NCI-H524 treated with DMSO at 0.1 percent for 48 hours (cell line): Measurements from ENCODE around the gene FYCO1.

ENCODE experiments used
- DNase-seq: peaks from one replicate; lab custom pipeline; 2025; lab: John Stamatoyannopoulos, UW

FYCO1 gene

DNA sequence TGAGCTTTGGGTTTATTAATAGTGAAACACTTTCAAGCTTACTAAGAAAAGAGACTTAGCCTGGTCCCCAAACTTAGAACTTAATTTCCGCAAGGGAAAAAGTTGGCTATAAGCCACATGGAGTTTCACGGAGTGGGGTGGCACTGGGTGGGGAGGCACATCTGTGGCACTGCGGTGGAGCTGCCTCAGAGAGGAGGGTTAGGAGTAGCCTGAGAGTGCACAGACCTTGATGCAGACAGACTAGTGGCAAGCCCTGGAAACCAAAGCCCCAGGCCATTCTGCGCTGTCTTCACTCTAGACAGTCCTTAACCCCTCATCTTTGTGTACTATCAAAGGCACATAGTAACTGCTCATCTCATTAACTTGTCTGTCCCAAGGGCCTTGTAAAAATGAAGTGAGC, 30.4 kb downstream of the FYCO1 start:
- no peak for DNase-seq

DNA sequence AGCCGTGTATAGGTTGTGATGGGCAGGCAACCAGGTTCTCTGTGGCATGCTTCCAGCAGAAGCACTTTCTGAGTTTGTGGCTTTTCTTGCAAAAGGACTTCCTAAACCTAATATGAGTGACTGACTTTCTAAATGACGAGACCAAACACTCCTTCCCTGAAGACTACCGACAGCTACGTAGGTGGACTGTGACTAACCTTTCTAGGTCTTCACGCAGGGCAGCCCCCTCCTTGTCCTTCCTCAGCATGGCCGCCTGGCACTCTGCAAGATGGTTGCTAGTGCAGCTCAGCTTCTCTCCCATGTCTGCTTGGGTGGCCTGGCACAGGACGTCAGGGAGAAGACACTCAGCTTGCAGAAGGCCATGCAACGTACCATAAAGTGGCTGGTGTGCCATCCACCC, 31.5 kb downstream of the FYCO1 start:
- no peak for DNase-seq

DNA sequence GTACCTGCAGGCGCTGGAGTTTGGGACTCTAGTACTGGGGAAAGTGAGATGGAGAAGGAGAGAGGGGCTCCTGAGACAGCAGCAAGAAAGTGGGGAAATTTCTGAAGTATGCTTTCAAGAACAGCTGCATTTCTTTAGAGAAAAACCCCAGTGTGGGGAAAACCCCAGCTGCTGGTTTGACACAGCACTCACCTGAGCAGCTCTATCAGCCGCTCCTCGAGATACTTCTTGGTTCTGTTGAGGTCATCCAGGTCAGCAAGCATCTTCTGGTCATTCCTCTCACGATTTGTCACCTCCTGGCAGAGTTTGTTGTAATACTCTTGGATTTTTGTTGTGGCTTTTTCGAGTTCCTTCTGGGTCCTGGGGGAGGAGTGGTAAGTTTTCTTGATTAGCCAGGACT, 33.6 kb downstream of the FYCO1 start:
- no peak for DNase-seq

DNA sequence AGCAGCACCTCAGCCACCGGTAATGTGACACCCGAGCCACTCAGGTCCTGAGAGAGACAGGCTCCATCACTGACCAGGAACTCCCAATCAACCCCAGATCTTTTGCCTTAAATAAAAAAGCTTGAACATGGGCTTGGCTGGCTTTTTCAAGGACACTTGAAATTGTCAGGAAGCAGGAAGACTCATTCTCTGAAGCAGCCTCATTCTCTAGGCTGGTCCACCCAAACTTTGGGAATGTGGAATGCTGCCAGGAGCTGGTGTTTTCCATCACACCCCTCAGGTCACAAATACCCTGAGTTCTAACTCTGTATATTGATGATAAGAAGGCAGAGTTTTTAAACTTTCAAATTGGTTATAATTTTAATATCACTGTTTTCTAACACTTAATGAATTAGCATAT, 35.3 kb downstream of the FYCO1 start:
- no peak for DNase-seq

DNA sequence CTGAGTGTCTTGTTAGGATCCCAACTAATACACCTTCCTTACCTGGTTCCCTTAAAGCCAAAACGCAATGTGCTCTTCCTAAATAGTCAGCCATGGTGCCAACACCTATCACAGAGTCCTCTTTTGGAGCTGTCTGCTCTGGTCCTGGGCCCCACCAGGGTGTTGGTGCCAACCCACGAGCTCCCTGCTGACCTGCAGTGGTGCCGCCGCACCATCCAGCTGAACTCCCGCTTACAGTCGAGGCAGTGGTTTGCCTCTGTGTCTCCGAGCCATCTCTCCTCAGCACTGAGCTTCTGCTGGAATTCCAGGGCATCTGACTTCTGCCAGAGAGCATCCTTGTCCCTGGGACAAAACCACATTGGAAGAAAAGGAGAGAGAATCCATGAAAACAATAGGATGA, 36.4 kb downstream of the FYCO1 start:
- DNase-seq, result no peak

DNA sequence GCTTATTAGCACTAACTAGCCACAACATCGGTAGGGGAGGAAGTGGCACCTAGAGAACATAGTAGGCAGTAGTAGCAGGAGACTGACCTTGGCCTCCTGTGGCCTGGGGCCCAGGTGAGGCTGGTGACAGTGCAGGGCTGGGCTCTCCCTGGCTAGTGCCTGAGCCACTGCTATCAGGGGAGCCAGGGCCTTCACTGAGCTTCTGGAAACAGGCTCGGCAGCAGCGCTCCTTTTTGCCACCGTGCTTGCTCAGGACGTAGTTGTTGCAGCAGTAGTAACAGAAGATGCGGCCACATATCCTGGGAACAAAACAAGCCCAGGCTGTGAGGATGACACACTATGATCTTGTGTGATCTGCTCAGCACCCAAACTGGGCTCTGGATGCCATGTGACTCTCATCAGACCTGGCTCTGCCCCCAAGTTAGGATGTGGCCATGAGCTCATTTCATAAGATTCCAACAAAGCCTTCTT, 37.3 kb downstream of the FYCO1 start:
- no peak for DNase-seq

DNA sequence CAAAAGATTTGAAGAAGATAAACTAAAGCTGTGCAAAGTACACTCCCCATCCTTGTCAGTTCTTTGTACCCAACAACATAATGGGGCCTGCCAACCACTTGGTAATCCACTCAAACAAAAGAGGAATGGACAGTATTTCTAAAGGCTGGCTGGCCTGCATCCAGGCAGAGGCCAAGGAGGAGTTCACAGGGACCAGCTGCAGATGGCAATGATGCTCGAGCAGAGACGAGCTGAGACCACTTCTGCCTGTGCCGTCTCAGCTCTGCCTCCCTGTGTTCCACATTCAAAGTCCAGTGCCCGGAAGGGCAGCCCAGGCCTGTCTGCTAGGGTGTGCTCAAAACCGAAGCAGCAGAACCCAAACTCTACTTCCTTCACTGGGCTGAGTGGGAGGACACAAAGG, 38.0 kb downstream of the FYCO1 start:
- DNase-seq, result no peak

DNA sequence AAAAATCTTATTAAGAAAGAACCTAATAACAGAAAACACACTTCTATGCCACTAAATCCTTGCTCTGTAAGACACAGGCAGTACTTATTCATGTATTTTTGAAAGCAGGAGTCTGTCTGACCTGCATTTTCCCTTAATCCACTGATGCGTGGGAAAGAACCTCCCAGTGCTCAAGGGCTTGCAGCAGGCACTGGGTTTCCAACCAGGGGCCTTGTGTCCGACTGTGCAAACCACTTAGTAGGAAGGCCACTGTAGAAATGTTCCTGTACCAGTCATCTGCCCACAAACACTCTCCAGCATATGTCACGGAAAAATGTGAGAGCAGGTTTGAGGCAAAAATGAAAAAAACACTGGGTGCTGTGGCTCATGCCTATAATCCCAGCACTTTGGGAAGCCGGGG, 39.9 kb downstream of the FYCO1 start:
- DNase-seq, result no peak

DNA sequence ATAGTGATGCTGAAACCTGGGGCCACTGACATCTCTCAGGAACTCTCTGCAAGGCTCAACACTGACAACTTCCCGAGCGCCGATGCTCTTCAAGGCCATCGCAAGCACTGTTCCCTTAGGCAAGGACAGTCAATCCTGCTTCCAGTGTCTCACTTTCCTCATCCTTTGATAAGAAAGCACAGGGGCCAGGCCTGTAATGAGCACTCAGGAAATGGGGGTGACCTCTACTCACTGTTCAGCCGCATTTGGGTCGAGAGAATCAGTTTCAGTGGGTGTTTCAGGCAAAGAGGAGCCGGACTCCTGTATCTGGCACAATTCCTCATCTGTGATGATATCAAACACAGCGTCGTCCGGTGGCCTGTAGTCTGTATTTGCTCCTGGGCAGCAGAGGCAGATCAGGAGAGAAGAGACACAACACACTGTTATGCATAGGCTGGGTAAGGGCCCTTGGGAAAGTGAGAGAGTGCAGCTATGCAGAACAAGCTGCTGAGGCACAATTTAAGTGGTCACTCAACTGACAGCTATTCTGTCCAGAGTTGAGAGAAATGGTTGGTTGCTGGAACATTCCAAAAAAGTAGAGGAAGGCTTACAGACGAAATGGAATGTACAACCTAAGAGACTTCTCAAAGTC, 40.5 kb downstream of the FYCO1 start:
- no peak for DNase-seq

DNA sequence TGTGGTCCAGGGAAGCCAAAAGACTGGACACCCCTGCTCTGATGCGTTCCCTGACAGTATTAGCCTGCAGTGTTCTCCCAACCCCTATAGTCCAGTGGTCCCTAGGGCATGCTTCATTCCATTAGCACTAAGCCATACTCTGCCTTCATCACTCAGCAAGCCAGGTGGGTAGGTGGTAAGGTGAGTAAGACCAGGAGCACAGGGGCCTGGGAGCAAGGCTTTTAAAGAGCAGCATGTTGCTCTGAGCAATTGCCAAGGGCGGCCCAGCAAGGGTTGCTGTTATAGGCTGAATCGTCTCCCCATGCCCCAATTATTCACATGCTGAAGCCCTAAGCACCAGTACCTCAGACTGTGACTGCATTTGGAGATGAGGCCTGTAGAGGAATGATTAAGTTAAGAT, 41.3 kb downstream of the FYCO1 start:
- no peak for DNase-seq

DNA sequence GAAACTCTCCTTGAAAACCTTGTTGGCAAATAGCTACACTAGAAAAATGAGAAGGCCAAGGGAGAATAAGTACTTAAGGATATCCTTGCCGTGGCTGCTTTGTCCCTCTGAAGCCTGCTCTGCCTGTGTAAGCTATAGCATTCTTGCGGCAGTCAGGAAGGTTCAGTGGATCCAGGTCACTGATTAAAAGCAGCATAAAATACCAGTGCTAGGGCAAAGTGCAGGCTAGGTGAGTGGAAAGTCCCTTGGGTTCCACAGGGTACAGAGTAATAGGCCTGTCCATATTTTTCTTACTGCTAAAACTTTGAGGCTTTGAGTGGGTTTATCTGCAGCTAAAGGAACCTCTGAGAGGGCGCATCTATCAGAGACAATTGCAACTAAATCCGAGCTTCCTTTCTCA, 42.1 kb downstream of the FYCO1 start:
- no peak for DNase-seq

DNA sequence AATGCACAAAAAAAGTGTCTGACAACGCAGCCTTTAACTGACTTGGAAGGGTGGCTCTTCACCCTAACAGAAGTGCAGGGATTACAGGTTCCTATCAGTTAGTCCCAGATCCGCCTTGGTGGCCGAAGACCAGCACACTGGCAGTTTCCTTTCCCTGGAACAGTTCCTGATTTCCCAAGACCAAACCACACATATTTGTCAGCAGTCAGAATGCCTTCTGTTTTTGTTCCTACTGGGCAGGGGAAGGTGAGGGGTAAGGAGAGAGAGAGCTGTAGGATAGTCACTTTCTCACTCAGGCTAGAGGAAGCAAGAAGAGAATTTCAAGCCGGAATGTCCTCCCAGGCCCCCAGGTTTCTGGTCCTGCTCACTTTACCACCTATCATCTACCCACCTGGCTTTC, 43.2 kb downstream of the FYCO1 start:
- DNase-seq, result no peak

DNA sequence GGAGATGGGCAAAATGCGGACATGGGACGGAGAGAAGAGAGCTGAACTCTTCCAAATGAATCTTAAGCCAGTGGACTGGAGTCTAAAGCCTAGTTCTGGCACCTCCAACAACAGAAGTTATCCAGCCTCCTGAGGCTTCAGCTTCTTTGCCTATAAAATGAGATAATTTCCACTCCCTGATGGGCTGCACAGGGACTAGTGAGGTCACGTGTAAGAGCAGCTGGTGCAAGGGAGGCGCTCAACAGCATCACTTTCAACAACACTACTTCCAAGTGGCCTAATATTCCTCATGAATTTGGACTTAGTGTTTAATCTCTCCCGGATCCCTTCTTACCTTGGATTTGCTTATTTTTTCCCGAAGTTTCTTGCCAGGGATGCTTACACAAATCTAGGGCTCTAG, 43.7 kb downstream of the FYCO1 start:
- DNase-seq, result no peak

DNA sequence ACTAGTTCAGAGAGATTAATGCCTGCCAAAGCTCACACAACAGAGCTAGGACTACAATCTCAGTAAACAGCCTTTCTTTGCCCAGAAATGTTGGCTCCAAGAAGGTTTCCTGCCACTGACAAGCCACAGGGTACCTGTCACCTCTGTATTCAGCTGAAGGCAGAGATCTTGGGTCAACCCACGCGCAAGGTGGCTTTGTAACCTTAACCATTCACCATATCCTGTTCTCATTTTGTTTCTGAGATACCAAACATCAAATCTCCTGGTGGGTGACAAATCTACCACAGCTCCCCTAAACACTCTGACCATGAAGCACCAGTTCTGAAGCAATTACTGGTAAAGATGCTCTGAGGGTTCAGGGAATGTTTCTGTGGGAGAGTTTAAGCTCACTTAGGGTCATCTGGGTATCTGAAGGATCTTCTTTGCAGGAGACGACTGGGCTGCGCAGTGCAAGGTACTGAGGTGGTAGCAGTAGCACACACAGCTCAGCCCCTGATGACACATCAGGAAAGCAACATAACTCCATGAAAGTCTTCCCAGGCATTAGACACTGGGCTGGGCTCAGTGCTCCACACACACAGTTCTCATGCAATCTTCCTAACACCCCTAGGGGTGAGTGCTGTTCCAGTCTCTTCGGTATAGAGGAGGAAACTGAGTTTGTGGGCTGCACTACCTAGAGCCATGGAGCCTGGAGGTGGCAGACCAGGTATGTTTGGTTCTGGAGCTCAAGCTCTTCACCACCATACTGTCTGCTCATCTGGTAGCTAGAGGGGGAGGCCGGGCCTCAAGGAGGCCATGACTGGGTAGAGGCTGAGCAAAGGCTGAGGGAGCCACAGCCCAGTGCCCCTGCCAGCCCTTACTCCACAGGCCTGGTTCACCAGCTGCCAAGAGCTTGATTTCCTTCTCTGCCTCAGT, 44.7 kb downstream of the FYCO1 start:
- no peak for DNase-seq

DNA sequence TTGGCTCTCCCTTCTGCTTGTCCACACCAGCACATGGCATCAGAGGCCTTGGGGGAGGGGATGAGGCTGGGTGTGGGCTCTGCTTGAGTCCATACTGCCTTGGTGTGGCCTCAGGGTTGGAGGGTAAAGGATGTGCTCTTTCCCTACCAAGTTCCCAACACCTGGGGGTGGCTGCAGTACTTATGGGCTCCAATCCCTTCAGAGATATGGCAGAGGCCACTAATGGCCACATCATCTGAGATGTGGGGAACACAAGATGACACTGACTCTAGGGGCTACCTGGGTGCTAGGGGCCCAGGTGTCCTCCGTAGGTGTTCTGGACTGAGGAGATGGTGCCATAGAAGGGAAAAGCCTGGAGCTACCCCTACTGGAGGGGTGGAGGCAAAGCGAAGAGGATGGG, 45.5 kb downstream of the FYCO1 start:
- DNase-seq, result no peak

DNA sequence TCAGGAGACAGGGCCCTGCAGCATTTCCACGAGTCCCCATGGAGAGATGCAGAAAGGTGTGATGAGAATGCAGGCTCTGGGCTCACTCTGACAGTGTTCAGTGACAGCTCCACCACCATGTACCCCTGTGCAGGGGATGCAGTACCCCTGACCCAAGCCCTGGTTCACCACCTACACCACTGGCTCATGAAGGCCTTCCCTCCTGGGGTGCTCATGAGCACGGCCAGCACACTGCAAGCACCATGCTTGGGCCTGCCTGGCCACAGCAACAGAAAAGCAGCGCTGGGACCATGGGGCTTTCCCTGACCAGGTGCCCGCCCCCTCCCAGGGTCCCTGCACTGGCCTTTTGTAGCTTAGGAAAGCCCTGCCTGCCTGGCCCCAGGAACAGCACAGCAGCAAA, 46.2 kb downstream of the FYCO1 start:
- no peak for DNase-seq

DNA sequence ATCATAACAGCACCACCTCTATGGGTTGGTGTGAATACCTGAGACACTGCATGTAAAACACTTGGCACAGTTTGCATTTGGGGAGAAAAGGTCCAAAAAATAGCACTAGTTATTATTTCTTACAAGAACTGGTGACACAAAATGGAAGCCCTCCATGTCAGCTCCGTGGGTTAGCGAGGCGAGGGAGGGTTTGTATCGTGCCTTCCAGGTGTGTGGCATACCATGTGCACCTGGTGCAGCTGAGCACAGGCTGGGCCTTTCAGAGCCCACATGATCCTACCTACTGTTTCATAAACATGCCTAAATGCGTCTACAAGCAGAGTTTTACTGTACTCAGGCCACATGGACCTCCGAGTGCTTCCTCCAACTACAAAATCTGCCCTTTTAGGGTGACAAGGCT, 46.7 kb downstream of the FYCO1 start:
- DNase-seq, result no peak

DNA sequence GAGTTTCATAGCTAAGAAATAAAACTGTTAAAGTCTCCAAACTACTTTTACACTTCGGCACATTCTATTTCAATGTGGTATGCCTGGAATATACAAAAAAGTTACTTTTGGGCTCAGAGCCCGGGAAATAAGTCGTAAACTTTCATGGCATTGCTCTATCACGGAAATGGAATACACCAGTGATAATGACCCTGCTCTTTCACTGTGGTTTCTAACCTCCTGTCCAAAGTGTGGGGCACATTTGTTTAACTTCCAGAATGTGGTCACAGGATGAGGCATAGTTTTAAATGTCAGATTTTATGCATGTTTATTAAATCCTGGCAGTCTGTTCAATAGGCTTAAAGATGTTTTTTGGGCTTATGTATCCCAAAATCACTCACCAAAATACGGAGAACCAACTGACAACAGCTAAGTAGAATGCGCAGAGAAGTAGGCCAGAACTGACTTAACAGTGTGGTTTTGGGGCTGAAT, 47.3 kb downstream of the FYCO1 start:
- DNase-seq, result no peak

DNA sequence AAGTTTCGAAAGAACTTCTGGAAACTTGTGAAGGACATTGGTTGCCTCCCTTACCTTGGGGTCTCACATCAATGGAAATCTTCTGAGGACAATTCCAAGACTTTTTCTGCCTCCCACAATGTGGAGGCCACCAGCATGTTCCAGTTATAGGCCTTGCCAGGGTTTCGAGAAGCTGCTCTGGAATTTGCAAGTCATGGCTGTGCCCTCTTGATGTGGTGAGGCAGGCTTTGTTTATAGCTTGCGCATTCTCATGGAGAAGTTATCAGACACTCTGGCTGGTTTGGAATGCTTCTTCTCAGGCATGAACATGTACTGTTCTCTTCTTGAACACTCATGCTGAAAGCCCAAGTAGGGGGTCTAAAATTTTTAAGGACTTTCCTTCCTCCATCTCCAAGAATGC, 48.3 kb downstream of the FYCO1 start:
- DNase-seq, result no peak

DNA sequence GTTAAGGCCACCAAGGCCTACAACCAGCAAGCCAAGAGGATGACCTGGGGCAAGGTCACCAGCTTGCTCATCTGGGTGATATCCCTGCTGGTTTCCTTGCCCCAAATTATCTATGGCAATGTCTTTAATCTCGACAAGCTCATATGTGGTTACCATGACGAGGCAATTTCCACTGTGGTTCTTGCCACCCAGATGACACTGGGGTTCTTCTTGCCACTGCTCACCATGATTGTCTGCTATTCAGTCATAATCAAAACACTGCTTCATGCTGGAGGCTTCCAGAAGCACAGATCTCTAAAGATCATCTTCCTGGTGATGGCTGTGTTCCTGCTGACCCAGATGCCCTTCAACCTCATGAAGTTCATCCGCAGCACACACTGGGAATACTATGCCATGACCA, 48.7 kb downstream of the FYCO1 start:
- DNase-seq, result no peak

DNA sequence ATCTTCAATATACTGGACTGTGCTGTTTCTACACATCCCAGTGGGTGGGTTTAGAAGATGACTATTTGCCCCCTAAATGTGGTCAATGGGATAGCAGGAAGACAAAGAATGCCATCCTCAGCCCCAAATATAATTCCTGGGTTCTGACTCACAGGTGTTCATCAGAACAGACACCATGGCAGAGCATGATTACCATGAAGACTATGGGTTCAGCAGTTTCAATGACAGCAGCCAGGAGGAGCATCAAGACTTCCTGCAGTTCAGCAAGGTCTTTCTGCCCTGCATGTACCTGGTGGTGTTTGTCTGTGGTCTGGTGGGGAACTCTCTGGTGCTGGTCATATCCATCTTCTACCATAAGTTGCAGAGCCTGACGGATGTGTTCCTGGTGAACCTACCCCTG, 49.3 kb downstream of the FYCO1 start:
- DNase-seq, result no peak

DNA sequence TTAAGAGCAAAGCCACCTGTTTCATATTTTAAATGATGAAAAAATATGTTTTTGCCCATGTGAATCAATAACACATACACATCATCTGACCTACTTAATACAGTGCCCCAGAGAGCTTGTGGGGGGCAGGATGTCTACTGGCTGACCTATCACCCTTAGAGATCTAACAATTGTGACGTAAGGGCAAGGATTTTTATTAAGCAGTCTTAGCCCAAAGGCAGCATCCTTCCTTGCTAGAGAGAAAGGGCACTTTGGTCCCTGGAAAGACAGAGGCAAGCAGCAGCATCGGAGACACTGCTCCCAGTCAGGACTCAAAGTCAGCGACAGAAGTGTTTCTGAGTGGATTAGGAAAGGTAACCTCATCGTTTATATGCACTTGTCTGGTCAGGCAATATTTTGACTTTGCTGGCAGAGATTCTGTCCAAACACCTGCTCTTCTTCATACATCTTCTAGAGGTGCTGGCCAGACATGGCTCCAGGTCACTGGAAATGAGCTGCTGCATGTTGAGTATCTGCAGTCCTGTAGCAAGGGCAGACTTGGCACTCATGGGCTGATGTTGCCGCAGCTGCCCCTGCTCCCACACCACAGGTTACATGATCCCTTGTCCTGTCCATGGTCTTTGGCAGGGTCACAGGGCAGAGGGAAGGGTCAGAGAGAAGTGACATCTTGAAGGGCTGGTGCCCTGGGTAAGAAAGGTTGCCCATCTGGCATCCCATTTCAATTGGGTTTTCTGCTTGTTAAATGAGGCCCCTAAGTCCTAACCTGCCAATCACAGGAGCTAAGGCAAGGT, 50.6 kb downstream of the FYCO1 start:
- no peak for DNase-seq
